GM12874 (cell line): ENCODE data around the gene ARHGEF4.
A peak's percentile ranks its signal among the peaks of the same experiment; 100 is the strongest.

Experiments used
- TF ChIP-seq, protein P1 (sequence below): IDR thresholded peaks from 2 replicates; pipeline ENCODE4 v1.5.1; 2011; ENCODE audit warnings: low read depth, mild to moderate bottlenecking, control low read depth, low read length, moderate library complexity; ENCODE audit not compliant: insufficient read depth

The ARHGEF4 gene

DNA sequence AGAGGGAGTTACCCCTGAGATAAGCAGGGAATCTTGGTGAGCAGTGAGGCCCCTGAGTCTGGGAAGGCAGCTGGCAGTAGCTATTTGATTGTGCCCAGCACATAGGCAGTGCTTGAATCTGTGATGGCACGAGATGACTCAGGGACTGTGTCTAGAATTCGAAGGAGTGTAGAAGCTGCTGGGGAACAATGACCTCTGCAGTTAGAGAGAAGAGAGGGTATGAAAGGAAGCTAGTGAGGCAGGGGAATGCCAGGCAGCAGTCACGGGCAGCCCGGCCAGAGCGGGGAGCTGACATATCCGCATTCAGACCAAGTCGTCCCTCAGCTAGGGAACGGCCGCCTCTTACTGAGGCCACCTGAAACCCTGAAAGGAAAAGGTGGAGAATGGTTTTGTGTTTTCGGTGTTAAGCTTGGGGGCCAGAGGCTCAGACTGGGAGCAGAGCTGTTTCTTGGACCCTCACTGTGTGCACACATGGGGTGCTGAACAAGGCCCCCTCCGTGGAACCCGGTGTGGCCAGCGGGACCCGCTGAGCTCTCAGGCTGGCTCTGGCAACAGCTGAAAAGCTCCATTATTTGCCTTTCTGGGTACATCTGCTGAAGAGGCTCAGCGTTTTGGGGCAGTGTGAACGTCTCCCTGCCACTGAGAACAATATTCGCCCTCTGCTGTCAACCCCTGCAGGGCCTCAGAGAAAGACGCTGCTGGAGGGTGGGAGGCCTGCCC, 32.9 kb downstream of the ARHGEF4 start:
- TF ChIP-seq, protein P1, sequence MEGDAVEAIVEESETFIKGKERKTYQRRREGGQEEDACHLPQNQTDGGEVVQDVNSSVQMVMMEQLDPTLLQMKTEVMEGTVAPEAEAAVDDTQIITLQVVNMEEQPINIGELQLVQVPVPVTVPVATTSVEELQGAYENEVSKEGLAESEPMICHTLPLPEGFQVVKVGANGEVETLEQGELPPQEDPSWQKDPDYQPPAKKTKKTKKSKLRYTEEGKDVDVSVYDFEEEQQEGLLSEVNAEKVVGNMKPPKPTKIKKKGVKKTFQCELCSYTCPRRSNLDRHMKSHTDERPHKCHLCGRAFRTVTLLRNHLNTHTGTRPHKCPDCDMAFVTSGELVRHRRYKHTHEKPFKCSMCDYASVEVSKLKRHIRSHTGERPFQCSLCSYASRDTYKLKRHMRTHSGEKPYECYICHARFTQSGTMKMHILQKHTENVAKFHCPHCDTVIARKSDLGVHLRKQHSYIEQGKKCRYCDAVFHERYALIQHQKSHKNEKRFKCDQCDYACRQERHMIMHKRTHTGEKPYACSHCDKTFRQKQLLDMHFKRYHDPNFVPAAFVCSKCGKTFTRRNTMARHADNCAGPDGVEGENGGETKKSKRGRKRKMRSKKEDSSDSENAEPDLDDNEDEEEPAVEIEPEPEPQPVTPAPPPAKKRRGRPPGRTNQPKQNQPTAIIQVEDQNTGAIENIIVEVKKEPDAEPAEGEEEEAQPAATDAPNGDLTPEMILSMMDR = no peak

DNA sequence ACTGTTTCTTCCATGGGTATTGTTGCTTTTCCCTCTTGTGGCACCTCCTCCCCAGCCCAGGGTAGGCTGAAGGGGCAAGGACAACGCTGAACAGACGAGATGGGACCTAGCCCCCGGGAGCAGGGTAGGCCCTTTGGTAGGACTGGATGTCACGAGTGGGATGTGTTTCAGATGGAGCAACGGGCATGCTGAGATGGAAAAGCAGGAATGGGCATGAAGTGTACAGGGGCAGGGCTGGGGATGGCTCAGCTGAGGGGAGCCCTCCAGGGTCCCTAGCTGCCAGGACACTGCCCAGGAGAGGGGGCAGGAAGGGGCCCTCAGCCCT, 33.4 kb downstream of the ARHGEF4 start:
- TF ChIP-seq, protein P1 = no peak

DNA sequence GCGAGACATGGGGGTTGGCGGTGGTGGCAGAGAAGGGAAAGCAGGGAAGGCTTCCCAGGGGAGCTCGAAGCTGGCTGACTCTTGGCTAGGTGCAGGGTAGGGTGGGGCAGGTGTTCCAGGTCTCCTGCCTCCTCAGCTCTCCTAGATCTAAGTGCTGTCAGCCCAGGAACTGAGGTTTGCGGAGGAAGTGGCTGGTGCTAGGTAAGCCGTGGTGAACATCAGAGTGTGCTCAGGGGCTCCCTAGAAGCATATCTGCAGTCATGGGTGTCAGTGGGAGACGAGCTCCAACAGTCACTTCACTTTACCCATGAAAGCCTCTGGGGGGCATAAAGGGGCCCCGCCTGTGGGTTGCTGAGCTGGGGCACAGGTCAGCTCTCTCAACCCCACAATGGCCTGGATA, 34.1 kb downstream of the ARHGEF4 start:
- TF ChIP-seq, protein P1 = no peak

DNA sequence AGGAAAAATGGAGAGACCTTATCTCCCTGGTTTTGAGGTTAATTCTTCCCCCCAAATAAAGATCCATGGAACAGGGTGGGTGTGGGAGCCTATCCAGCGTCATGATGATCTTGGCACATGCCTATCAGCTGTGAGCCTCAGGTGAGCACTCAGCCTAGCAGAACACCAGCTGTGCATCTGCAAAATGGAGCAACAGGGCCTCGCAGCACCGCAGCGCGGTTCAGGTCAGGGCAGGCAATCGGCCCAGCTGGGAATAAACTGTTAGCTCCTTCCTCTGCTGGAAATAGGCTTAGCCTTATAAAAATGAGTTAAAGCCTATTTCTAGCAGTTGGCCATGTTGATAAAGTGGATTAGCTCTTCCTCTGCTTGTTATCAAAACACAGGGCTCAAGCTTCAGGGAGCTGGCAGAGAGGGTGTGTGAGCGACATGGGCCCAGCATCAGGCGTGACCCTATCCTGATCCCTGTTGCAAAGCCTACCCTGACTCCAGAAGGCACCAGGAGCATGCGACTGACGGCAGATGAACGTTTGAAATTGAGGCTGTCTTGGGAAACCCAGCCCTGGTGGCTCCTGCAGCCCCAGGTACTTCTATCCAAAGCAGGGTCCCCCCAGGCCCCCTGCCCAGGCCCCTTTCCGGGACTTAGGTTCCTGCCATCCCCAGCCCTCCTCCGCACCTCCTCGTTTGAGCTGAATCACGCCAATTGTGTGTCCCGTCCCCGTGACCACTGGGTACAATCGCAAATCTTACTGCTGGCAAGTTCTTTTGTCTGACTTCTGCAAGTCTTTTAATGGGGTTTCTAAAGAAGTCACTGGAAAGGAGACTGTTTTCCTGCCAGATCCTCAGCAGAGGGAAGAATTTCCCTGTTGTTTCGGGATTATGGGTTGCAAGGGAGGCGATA, 35.4 kb downstream of the ARHGEF4 start:
- TF ChIP-seq, protein P1 = no peak

DNA sequence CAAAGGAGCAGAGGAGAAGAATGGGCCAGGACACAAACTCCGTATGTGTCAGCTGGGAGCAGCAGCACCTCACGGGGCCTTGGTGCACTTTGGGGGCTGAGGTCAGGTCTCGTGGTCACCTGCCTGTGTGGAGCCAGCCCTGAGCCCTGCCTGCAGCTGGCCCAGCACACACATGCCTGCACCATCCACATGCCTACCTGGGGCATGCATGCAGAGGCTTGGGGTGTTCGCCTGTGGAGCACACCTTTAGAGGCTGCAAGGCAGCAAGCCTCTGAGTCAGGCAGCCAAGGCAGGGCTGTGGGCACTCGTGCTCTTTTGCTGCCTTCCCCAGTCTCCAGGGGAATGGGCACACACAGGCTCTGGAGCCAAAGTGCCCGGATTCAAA, 36.0 kb downstream of the ARHGEF4 start:
- TF ChIP-seq, protein P1 = no peak

DNA sequence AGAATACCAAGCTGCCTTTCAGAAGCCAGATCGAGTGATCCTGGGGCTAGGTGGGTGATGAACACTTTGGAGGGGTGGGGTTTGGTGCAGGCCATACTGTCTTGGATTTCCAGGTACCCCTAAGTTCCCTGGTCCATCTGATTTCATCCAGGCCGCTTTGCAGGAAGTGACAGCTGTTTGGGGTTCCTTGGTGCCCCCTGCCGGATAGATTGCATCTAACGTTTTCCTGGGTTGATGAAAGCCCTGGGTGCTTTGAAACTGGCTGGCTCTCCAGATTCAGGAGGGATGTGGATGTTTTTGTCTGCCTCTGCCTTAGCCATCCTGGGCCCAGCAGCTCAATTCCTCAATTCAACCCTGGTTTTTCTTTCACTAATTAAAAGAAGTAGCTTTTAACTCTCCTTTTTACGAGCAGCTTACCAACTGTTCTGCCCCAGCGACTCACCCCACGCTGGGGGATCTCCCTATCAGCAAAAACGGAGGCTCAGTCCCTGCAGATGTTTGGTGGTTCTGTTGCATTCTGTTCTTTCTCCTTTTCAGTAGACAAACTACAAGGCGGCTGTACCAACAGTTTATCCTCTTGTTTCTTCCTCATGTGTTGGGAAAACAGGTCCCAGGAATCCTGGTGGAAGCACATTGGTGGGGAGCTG, 37.1 kb downstream of the ARHGEF4 start:
- TF ChIP-seq, protein P1 = peak; percentile 71

DNA sequence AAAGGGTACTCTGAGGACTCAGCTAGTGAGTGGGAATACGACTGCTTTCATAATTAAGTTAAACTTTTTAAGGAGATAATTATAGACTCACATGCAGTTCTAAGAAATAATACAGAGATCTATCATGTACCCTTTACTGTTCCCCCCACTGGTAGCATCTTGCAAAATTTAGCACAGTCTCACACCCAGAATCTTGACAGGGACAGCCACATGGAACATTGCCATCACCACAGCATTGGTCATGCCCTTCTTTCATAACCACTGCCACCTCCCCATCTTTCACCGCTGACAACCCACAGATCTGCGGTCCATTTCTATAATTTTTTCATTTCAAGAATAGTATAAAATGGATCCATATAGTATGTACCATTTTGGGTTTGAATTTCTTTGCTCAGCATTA, 37.8 kb downstream of the ARHGEF4 start:
- TF ChIP-seq, protein P1 = no peak
